ENCODE measurements around the gene MCC.

DNA sequence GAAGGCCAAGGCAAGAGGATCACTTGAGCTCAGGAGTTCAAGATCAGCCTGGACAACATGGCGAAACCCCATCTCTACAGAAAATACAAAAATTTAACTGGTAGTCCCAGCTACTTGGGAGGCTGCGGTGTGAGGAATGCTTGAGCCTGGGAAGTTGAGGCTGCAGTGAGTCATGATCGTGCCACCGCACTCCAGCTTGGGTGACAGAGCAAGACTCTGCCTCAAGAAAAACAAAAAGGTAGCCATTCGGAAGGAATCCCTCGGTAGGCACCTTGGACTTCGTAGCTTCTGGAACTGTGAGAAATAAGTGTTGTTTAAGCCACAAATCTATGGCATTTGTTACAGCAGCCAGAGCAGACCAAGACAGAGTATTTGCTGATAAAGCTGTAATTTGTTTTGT, 337.4 kb downstream of the MCC start:
- TF ChIP-seq CTCF (IDR thresholded peaks at IDR 0.05) (no peak), POLR2A (IDR thresholded peaks at IDR 0.05) (no peak)

Data from uterus (tissue), 2 donors.